ENCODE results near the gene SYNGR4.

DNA sequence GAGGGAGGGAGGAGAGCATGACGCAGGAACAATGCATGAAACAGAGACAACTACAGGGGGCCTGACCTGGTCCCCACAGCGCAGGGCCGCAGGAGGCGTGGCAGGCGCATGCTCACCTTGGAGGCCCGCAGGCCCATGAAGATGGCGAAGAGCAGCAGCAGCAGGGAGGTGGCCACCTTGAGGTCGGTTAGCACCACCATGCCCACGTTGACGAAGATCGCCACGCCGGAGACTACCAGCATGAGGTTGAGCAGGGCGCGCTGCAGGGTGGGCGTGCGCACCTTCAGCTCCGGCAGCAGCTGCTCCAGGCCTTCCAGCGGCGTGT lies 21.8 kb upstream of the SYNGR4 start:
- TF ChIP-seq, protein P1, sequence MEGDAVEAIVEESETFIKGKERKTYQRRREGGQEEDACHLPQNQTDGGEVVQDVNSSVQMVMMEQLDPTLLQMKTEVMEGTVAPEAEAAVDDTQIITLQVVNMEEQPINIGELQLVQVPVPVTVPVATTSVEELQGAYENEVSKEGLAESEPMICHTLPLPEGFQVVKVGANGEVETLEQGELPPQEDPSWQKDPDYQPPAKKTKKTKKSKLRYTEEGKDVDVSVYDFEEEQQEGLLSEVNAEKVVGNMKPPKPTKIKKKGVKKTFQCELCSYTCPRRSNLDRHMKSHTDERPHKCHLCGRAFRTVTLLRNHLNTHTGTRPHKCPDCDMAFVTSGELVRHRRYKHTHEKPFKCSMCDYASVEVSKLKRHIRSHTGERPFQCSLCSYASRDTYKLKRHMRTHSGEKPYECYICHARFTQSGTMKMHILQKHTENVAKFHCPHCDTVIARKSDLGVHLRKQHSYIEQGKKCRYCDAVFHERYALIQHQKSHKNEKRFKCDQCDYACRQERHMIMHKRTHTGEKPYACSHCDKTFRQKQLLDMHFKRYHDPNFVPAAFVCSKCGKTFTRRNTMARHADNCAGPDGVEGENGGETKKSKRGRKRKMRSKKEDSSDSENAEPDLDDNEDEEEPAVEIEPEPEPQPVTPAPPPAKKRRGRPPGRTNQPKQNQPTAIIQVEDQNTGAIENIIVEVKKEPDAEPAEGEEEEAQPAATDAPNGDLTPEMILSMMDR (IDR thresholded peaks at IDR 0.05), result no peak
- no peak for TF ChIP-seq POLR2A (IDR thresholded peaks at IDR 0.05)

Measured in heart left ventricle (tissue), 13 donors.